Fibroblast of the aortic adventitia (primary cell): Measurements from ENCODE around the gene COX14. TPM values are rescaled to one million over a fixed set of nuclear protein-coding genes. Genes with fewer than 3 reads are reported as not detected.
A peak's percentile ranks its signal among the peaks of the same experiment; 100 is the strongest.
"Not testable (repeated sequence)": the region's sequence is repeated elsewhere in the genome, so short reads cannot be mapped to it uniquely, and the experiment has no call there.

Source experiments
- DNase-seq: peaks from one replicate; pipeline ENCODE4 v3.0.0-alpha.2; 2010; ENCODE audit warnings: low read depth
- H3K4me3 ChIP-seq: 2 replicates; pipeline ENCODE4 v1.5.1; 2011; ENCODE audit warnings: low read depth, mild to moderate bottlenecking, control low read depth, low read length, moderate library complexity
- total RNA-seq: library from RNA; depleted of rRNA; stranded (reverse); fragments of >200 nt; gene quantifications from 2 replicates; pipeline ENCODE4 v1.2.3, GENCODE V29; 2012; ENCODE audit warnings: low replicate concordance
- TF ChIP-seq, protein P1 (sequence below): IDR thresholded peaks from 2 replicates; pipeline ENCODE4 v1.5.1; 2011; ENCODE audit warnings: mild to moderate bottlenecking, low read length, control low read depth, inconsistent platforms; ENCODE audit not compliant: insufficient read depth

COX14 gene
- total RNA-seq, 1 donor = 36.4 TPM

- no peak overlapping the region for H3K4me3 ChIP-seq
- TF ChIP-seq, protein P1, sequence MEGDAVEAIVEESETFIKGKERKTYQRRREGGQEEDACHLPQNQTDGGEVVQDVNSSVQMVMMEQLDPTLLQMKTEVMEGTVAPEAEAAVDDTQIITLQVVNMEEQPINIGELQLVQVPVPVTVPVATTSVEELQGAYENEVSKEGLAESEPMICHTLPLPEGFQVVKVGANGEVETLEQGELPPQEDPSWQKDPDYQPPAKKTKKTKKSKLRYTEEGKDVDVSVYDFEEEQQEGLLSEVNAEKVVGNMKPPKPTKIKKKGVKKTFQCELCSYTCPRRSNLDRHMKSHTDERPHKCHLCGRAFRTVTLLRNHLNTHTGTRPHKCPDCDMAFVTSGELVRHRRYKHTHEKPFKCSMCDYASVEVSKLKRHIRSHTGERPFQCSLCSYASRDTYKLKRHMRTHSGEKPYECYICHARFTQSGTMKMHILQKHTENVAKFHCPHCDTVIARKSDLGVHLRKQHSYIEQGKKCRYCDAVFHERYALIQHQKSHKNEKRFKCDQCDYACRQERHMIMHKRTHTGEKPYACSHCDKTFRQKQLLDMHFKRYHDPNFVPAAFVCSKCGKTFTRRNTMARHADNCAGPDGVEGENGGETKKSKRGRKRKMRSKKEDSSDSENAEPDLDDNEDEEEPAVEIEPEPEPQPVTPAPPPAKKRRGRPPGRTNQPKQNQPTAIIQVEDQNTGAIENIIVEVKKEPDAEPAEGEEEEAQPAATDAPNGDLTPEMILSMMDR = no peak
- DNase-seq = no peak
Measured at GRCh38 chr12:50077099-50077498, 34.9 kb upstream of the COX14 start.

GRCh38 chr12:50078281-50078680, 33.8 kb upstream of the COX14 start:
- no peak for DNase-seq
- TF ChIP-seq, protein P1 = no peak
- H3K4me3 ChIP-seq = no peak overlapping the region

- no peak for DNase-seq
- H3K4me3 ChIP-seq = no peak overlapping the region
- TF ChIP-seq, protein P1 = no peak
Measured at GRCh38 chr12:50079771-50080170, 32.3 kb upstream of the COX14 start.

DNA sequence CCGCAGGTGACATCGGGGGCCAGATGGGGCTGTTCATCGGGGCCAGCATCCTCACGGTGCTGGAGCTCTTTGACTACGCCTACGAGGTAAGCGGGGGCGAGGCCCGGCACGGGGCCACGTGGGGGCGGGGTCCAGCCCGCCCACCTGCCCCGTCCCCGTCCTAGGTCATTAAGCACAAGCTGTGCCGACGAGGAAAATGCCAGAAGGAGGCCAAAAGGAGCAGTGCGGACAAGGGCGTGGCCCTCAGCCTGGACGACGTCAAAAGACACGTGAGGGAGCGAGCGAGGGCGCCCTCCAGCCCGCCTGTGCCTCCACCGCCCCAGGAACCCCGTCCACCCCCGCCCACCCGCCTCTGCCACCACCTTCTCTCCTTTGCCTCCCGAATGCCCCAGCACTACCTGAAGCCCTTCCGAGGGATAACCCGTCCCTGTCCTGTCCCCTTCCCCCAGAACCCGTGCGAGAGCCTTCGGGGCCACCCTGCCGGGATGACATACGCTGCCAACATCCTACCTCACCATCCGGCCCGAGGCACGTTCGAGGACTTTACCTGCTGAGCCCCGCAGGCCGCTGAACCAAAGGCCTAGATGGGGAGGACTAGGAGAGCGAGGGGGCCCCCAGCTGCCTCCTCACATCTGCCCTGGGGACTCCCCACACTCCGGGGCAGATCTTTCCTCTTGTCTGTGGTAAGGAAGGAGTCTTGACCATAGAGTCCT, 30.8 kb upstream of the COX14 start:
- TF ChIP-seq, protein P1 = no peak
- no peak for DNase-seq
- H3K4me3 ChIP-seq = no peak overlapping the region

DNA sequence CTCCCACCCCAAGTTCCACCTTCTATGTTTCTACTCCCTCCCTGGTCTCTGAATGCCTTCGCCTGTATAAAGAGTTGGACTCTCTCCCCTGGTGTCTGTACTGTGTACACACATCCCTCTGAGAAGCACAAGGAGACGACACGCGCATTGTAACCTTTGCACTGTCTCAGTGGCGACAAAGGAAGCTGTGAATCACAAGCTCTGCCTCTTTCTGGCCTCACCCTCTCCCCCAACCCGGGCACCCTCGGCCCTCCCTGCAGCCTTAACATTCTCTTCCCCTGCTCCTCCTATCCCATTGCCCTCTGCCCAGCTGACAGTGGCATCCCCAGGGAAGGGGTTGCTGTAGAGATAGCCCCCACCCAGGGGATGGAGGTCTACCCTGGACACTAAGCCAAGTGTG, 29.4 kb upstream of the COX14 start:
- no peak for DNase-seq
- TF ChIP-seq, protein P1 = no peak
- no peak overlapping the region for H3K4me3 ChIP-seq

DNA sequence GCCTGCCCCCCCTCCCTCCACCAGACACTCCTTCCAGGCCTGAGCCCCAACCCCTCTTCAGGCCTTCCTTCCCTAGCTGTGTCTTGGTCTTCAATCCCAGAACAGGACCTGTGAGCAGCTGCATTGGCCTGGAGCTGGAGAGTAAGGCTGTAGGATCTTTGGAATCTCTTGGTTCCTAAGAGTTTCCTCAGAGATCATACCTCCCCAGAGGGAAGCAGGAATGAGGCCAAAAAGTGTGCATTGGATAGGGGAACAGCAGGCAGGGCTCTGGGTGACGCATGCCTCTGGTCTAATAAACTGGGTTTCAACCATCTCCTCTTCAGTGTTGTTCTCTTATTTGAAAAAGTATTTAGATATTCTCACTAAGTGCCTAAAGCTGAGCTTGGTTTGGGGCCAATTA, 28.7 kb upstream of the COX14 start:
- DNase-seq = peak; percentile 47
- TF ChIP-seq, protein P1 = no peak
- no peak overlapping the region for H3K4me3 ChIP-seq

GRCh38 chr12:50084409-50084774, 27.6 kb upstream of the COX14 start:
- peak overlapping the region; percentile 75 for H3K4me3 ChIP-seq
- not testable (repeated sequence) for DNase-seq
